Measurements from ENCODE around the gene DLEC1. TPM values are rescaled to one million over a fixed set of nuclear protein-coding genes. Genes with fewer than 3 reads are reported as not detected.

Gene DLEC1
- total and polyA plus RNA-seq, 9 of the 15 experiments (the other 6 are each of a cell fraction or from before 2014, with no cell fraction given) = 0.07 to 0.08 TPM; not detected in 7

DNA sequence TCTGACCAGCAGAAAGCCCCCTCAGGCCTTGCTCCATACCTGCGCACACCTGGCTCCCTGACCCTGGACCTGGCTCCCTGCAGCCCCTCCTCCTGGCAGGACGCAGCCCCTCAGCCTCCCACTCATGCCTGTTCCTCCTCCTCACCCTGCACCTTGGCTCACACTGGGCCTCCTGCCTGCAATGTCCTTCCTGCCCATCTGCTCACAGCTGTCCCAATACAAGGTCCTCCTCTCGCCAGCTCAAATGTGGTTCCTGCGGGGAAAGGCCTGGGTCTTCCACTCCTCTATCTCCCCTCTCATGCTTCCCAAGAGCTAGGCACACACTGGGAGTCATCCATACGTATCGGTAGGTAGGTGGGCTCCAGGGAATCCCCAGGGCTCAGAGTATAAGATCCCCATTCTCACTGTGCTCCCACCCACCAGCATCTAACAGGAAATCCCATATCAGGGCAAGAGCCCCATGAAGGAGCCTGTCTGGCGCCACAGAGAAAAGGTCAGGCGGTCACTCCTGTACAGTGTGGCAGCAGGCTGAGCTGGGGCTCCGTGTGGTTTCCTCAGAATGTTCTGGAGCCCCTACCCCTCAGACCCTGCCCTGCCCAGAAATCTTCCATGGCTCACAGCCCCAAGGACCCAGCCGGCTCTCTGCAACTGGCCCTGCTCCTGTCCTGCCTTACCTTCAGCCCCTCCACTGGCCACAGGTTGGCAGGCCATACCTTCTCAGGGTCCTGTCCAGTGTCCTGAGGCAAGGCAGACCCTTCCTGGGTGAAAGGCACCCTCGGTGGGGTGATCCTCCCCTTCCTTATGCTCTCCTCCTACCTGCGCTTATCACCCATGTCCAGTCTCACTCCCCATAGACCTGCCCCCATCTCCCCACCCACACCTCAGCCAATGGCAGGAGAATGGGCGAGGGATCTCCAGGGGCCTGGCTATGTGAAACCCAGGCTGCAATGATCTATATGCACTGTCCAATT, 20.4 kb upstream of the DLEC1 start (continued):
- TF ChIP-seq NFIX (CRISPR knock-in tag; IDR thresholded peaks at IDR 0.05; ENCODE audit: low read depth) = no peak
- TF ChIP-seq E2F3 (CRISPR knock-in tag; IDR thresholded peaks at IDR 0.05) = no peak
- TF ChIP-seq YY1 (IDR thresholded peaks at IDR 0.05; ENCODE audit: borderline replicate concordance in 1 of 3, control insufficient read depth in 1 of 3, extremely low read depth in 1 of 3, insufficient read depth in 3 of 3, insufficient read length in 1 of 3, insufficient replicate concordance in 2 of 3, low read depth in 1 of 3, low read length in 2 of 3) = peak in 1 of 3 experiments; percentile 60
- TF ChIP-seq ZNF347 (CRISPR knock-in tag; IDR thresholded peaks at IDR 0.05; ENCODE audit: low read depth) = no peak
- TF ChIP-seq BRF1 (IDR thresholded peaks at IDR 0.05; ENCODE audit: borderline replicate concordance, extremely low read depth, insufficient read length) = no peak
- no peak for TF ChIP-seq BDP1 (IDR thresholded peaks at IDR 0.05; ENCODE audit: insufficient read depth, insufficient read length)
- TF ChIP-seq, protein P1, sequence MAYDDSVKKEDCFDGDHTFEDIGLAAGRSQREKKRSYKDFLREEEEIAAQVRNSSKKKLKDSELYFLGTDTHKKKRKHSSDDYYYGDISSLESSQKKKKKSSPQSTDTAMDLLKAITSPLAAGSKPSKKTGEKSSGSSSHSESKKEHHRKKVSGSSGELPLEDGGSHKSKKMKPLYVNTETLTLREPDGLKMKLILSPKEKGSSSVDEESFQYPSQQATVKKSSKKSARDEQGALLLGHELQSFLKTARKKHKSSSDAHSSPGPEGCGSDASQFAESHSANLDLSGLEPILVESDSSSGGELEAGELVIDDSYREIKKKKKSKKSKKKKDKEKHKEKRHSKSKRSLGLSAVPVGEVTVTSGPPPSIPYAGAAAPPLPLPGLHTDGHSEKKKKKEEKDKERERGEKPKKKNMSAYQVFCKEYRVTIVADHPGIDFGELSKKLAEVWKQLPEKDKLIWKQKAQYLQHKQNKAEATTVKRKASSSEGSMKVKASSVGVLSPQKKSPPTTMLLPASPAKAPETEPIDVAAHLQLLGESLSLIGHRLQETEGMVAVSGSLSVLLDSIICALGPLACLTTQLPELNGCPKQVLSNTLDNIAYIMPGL (CRISPR knock-in tag; IDR thresholded peaks at IDR 0.05) = no peak
- TF ChIP-seq, protein P2, sequence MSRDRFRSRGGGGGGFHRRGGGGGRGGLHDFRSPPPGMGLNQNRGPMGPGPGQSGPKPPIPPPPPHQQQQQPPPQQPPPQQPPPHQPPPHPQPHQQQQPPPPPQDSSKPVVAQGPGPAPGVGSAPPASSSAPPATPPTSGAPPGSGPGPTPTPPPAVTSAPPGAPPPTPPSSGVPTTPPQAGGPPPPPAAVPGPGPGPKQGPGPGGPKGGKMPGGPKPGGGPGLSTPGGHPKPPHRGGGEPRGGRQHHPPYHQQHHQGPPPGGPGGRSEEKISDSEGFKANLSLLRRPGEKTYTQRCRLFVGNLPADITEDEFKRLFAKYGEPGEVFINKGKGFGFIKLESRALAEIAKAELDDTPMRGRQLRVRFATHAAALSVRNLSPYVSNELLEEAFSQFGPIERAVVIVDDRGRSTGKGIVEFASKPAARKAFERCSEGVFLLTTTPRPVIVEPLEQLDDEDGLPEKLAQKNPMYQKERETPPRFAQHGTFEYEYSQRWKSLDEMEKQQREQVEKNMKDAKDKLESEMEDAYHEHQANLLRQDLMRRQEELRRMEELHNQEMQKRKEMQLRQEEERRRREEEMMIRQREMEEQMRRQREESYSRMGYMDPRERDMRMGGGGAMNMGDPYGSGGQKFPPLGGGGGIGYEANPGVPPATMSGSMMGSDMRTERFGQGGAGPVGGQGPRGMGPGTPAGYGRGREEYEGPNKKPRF (IDR thresholded peaks at IDR 0.05; ENCODE audit: low read depth, low read length) = no peak
- TF ChIP-seq, protein P3, sequence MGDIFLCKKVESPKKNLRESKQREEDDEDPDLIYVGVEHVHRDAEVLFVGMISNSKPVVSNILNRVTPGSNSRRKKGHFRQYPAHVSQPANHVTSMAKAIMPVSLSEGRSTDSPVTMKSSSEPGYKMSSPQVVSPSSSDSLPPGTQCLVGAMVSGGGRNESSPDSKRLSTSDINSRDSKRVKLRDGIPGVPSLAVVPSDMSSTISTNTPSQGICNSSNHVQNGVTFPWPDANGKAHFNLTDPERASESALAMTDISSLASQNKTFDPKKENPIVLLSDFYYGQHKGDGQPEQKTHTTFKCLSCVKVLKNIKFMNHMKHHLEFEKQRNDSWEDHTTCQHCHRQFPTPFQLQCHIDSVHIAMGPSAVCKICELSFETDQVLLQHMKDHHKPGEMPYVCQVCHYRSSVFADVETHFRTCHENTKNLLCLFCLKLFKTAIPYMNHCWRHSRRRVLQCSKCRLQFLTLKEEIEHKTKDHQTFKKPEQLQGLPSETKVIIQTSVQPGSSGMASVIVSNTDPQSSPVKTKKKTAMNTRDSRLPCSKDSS (IDR thresholded peaks at IDR 0.05; ENCODE audit: low read depth, partially characterized antibody) = no peak
- TF ChIP-seq ZNF165 (CRISPR knock-in tag; IDR thresholded peaks at IDR 0.05; ENCODE audit: borderline replicate concordance) = no peak
- TF ChIP-seq SUPT5H (IDR thresholded peaks at IDR 0.05) = peak; percentile 72
- no peak for TF ChIP-seq ELF2 (CRISPR knock-in tag; IDR thresholded peaks at IDR 0.05)
- no peak for TF ChIP-seq XRCC3 (IDR thresholded peaks at IDR 0.05)
- no peak for TF ChIP-seq ZNF3 (CRISPR knock-in tag; IDR thresholded peaks at IDR 0.05)
